SW 1271 (cell line): Measurements from ENCODE around the gene PCDHGC3.
A peak's percentile ranks its signal among the peaks of the same experiment; 100 is the strongest.
"Not testable (repeated sequence)": the region's sequence is repeated elsewhere in the genome, so short reads cannot be mapped to it uniquely, and the experiment has no call there.

ENCODE experiments used
- DNase-seq, 2 experiments: peaks; one replicate each; lab custom pipeline; 2025; lab: John Stamatoyannopoulos, UW

The PCDHGC3 gene

DNA sequence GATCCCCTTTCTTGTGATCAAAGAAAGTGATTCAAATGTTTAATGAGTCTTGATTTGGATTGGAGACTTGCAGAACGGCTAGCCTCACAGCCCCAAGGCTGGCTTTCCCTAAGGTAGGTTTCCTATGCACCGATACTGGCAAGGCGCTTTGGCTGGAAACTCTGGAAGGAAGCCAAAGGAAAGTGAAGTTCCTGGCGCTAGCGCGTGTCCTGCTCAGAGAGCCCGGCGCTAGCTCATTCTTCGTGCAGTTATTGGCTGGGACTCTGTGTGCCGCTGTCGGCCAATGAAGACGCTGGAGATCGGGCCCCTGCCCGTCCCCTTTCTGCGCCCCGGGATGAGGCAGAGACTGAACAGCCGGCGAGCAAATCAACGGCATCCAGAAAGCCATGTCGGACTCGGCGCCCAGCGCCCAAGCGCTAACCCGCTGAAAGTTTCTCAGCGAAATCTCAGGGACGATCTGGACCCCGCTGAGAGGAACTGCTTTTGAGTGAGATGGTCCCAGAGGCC, at the start of gene PCDHGC3:
Gene PCDHGC3, plus strand, starts transcription at position 342 of the 507 bp plus-strand sequence. Its CDS starts 151 bp downstream, at position 493.
- peak; percentile 92 to 97 for DNase-seq

DNA sequence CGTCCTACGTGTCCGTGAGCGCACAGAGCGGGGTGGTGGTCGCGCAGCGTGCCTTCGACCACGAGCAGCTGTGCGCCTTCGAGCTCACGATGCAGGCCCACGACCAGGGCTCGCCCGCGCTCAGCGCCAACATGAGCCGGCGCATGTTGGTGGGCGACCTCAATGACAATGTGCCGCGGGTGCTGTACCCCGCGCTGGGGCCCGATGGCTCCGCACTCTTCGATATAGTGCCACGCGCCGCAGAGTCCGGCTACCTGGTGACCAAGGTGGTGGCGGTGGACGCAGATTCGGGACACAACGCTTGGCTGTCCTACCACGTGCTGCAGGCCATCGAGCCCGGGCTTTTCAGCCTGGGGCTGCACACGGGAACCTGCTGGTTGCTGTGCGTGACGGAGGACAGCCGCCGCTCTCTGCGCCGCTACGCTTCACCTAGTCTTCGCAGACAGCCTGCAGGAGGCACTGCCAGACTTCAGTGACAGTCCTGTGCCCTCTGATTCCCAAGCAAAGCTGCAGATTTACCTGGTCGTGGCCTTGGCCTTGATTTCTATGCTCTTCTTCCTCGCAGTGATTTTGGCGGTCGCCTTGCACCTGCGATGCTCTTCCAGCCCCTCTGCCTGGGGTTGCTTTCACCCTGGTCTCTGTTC, 47.9 kb upstream of the PCDHGC3 start:
- no peak for DNase-seq

DNA sequence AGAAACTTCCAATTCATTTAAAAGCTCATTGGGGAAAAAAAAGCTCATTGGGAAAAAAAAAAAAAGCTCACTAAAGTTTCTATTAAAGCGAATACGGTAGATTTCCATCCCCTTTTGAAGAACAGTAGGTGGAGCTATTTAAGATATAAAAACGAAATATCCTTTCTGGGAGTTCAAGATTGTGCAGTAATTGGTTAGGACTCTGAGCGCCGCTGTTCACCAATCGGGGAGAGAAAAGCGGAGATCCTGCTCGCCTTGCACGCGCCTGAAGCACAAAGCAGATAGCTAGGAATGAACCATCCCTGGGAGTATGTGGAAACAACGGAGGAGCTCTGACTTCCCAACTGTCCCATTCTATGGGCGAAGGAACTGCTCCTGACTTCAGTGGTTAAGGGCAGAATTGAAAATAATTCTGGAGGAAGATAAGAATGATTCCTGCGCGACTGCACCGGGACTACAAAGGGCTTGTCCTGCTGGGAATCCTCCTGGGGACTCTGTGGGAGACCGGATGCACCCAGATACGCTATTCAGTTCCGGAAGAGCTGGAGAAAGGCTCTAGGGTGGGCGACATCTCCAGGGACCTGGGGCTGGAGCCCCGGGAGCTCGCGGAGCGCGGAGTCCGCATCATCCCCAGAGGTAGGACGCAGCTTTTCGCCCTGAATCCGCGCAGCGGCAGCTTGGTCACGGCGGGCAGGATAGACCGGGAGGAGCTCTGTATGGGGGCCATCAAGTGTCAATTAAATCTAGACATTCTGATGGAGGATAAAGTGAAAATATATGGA, 45.2 kb upstream of the PCDHGC3 start, which contains the start of gene PCDHGA12:
Gene PCDHGA12, plus strand, starts transcription at position 176 of the 782 bp plus-strand sequence. Its CDS starts 253 bp downstream, at position 429.
- no peak for DNase-seq

DNA sequence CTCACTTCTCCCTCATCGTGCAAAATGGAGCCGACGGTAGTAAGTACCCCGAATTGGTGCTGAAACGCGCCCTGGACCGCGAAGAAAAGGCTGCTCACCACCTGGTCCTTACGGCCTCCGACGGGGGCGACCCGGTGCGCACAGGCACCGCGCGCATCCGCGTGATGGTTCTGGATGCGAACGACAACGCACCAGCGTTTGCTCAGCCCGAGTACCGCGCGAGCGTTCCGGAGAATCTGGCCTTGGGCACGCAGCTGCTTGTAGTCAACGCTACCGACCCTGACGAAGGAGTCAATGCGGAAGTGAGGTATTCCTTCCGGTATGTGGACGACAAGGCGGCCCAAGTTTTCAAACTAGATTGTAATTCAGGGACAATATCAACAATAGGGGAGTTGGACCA, 44.5 kb upstream of the PCDHGC3 start:
- DNase-seq: no peak

DNA sequence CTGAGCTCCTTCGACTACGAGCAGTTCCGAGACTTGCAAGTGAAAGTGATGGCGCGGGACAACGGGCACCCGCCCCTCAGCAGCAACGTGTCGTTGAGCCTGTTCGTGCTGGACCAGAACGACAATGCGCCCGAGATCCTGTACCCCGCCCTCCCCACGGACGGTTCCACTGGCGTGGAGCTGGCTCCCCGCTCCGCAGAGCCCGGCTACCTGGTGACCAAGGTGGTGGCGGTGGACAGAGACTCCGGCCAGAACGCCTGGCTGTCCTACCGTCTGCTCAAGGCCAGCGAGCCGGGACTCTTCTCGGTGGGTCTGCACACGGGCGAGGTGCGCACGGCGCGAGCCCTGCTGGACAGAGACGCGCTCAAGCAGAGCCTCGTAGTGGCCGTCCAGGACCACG, 43.5 kb upstream of the PCDHGC3 start:
- DNase-seq: not testable (repeated sequence)

- DNase-seq: not testable (repeated sequence)
These were observed 43.0 kb upstream of the PCDHGC3 start for GRCh38 chr5:141432726-141433125.

GRCh38 chr5:141434006-141434405, 41.8 kb upstream of the PCDHGC3 start:
- DNase-seq: no peak

DNA sequence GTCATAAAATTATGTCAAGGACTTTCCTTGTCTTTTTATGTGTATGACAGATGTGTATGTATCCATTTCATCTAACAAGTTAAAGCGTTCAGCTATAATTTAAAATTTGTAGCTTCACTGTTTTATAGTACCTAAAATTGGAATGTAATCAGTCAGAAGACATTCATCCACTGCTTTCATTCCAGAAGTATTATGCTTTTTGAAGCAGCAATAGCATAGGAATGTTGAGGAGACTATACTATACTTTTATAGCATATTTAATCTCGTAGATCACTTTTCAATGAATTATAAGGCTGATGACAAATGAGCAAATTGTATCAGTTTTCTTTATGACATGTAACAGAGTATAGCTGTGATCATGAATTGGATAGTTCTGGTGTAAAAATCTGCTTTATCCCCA, 38.5 kb upstream of the PCDHGC3 start:
- DNase-seq: no peak

DNA sequence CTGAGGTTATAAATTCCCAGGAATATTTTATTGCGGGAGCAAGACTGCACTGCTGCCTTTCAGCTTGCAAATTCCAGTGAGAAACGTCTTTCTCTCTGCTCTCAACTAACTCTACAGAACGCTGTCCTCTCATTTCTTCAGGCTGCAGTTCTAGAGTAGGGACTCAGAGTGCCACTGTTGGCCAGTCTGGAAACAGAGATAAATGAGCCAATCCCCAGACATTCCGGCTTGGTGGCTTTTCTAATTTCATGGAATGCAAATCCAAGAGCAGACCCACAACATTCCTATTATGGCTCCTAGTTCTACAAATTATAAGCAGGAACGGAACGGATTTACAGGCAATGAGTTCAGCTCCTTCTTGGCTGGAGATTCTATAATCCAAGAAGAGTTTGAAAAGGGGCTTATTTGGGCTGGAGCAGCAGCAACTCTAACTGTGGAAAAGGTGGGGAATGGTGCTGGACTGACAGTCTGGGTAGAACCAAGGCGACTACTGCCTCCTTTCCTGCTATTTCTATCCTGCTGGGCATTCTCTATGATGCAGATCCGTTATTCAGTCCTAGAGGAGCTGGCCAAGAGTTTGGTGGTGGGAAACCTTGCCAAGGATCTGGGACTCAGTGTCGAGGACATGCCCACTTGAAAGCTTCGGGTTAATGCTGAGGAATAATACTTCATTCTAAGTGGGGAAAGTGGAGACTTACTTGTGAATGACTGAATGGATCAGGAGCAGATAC, 36.2 kb upstream of the PCDHGC3 start:
- no peak for DNase-seq

- DNase-seq: no peak
These were observed 35.4 kb upstream of the PCDHGC3 start for GRCh38 chr5:141440341-141440740.

GRCh38 chr5:141441571-141442170, 34.1 kb upstream of the PCDHGC3 start:
- no peak for DNase-seq

- DNase-seq: no peak
These were observed 10.4 kb upstream of the PCDHGC3 start for GRCh38 chr5:141465351-141465750.

DNA sequence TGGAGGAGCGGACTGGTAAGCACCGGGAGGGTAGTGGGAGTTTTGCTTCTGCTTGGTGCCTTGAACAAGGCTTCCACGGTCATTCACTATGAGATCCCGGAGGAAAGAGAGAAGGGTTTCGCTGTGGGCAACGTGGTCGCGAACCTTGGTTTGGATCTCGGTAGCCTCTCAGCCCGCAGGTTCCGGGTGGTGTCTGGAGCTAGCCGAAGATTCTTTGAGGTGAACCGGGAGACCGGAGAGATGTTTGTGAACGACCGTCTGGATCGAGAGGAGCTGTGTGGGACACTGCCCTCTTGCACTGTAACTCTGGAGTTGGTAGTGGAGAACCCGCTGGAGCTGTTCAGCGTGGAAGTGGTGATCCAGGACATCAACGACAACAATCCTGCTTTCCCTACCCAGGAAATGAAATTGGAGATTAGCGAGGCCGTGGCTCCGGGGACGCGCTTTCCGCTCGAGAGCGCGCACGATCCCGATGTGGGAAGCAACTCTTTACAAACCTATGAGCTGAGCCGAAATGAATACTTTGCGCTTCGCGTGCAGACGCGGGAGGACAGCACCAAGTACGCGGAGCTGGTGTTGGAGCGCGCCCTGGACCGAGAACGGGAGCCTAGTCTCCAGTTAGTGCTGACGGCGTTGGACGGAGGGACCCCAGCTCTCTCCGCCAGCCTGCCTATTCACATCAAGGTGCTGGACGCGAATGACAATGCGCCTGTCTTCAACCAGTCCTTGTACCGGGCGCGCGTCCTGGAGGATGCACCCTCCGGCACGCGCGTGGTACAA, 556 bp downstream of the PCDHGC3 start:
- peak in 1 of 2 experiments; percentile 70 for DNase-seq

DNA sequence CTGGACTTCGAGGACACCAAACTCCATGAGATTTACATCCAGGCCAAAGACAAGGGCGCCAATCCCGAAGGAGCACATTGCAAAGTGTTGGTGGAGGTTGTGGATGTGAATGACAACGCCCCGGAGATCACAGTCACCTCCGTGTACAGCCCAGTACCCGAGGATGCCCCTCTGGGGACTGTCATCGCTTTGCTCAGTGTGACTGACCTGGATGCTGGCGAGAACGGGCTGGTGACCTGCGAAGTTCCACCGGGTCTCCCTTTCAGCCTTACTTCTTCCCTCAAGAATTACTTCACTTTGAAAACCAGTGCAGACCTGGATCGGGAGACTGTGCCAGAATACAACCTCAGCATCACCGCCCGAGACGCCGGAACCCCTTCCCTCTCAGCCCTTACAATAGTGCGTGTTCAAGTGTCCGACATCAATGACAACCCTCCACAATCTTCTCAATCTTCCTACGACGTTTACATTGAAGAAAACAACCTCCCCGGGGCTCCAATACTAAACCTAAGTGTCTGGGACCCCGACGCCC, 1.3 kb downstream of the PCDHGC3 start:
- no peak for DNase-seq

- DNase-seq: no peak
These were observed 2.0 kb downstream of the PCDHGC3 start for GRCh38 chr5:141477815-141478214.

GRCh38 chr5:141478321-141478945, 2.7 kb downstream of the PCDHGC3 start:
- no peak for DNase-seq

DNA sequence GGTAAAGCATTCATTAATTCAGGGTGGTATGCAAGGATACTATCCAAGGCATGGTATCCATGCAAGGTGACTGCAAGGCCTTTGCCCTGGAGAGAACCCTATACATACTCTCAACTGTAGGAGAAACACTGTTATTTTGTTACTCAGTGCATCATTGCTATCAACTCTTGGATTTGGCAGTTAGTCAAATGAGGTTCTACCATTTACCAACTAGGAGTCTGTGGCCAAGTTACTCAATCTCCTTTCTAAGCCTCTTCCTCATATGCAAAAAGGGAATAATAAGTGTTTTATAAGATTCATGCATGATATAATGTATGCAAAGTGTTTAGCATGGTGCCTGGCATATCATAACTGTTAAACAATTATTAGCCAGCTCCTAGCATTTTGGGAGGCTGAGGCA, 4.0 kb downstream of the PCDHGC3 start:
- no peak for DNase-seq

- no peak for DNase-seq
These were observed 8.1 kb downstream of the PCDHGC3 start for GRCh38 chr5:141483902-141484301.

DNA sequence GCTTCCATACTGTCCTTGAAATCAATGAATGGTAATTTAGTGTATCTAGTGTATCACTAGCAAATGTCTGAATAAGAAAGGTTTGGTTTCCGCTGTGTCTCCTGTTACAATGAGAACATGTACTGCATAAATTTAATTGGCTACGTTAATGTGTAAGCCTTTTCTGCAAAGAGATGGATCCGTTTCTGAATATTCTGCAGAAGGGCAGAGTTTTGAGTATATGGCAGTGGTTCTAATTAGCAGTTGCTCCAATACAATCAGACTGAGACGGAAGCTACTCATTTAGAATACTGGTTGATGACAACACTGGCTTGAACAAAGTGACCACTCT, 8.5 kb downstream of the PCDHGC3 start:
- DNase-seq: no peak

DNA sequence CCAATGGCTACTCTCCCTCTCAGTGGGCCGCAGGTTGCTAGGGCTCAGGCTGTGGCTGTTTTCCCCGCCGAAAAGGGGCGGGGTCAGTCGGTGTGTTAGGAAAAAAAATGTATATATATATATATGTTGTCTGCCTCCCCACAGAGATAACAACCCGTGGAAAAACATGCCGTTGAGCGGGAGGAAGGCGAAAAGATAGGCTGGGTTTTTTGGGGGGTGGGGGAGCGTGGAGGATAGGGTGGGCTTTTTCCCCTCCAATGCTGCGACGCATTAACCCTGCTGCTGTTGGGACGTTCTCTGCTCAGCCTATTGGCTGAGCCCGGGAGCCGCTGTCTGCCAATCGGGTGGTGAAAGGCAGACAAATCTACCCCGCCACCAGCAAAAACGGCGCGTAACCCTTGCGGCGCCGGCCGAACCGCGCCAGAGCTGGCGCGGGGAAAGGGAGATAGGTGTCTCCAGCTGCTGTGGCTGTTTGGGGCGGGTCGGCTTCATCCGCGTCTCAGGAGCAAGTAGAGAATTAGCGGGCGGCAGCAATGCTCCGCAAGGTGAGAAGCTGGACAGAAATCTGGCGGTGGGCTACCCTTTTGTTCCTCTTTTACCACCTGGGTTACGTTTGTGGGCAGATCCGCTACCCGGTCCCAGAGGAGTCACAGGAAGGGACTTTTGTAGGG, 9.0 kb downstream of the PCDHGC3 start, which contains the start of gene PCDHGC4:
Gene PCDHGC4, plus strand, starts transcription at position 390 of the 671 bp plus-strand sequence. Its CDS starts 144 bp downstream, at position 534.
- no peak for DNase-seq
